ENCODE results near the gene WDR37. TPM values are rescaled to one million over a fixed set of nuclear protein-coding genes. Genes with fewer than 3 reads are reported as not detected.
"Not testable (repeated sequence)": the region's sequence is repeated elsewhere in the genome, so short reads cannot be mapped to it uniquely, and the experiment has no call there.

The WDR37 gene
- total RNA-seq, 1 experiment from 2014 or later: 6.3 TPM

- Histone ChIP-seq H3K36me3 (peaks cover 26% of the 10 kb centered on the region), H3K4me3 (peak overlapping the region; percentile 91), H3K9me3 (no peaks in the 10 kb centered on the region), H3K27me3 (no peaks in the 10 kb centered on the region)
- DNase-seq: peak; percentile 3
These were observed 997 bp downstream of the WDR37 start for GRCh38 chr10:1057106-1057657.

DNA sequence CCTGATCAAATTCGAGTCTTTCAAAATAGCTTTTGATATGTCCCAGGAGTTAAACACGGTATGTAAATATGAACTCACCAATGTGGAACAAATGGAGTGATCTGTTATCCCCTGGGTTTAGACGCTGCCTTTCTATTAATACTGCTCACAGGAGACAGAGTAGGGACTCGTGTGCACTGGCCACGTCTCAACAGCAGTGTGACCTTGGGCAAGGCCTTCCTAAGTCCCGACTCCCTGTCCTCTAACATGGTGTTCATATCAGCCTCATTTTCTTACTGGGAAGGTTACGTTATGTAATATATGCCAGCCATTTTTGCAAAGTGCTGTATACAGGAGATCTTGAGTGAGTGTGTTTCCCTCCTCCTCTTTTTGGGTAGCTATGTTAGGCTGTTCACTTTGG lies 1.8 kb downstream of the WDR37 start:
- H3K4me3 ChIP-seq: no peak overlapping the region
- H3K9me3 ChIP-seq: no peaks in the 10 kb centered on the region
- H3K36me3 ChIP-seq: peaks cover 28% of the 10 kb centered on the region
- no peak for DNase-seq
- H3K27me3 ChIP-seq: no peaks in the 10 kb centered on the region

DNA sequence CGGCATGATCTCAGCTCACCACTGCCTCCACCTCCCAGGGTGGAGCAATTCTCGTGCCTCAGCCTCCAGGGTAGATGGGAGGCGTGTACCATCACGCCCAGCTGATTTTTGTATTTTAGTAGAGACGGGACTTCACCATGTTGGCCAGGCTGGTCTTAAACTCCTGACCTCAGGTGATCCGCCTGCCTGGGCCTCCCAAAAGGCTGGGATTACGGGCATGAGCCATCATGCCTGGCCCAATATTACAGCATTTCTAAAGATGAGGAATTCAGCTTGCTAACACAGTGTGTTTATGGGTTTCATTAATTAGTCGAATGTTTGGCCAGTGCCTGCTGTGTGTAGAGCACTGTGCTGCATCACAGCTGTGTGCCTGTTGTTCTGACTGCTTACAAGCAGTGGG lies 3.7 kb downstream of the WDR37 start:
- no peaks in the 10 kb centered on the region for H3K9me3 ChIP-seq
- no peaks in the 10 kb centered on the region for H3K27me3 ChIP-seq
- H3K36me3 ChIP-seq: peaks cover 22% of the 10 kb centered on the region
- no peak for DNase-seq
- no peak overlapping the region for H3K4me3 ChIP-seq

DNA sequence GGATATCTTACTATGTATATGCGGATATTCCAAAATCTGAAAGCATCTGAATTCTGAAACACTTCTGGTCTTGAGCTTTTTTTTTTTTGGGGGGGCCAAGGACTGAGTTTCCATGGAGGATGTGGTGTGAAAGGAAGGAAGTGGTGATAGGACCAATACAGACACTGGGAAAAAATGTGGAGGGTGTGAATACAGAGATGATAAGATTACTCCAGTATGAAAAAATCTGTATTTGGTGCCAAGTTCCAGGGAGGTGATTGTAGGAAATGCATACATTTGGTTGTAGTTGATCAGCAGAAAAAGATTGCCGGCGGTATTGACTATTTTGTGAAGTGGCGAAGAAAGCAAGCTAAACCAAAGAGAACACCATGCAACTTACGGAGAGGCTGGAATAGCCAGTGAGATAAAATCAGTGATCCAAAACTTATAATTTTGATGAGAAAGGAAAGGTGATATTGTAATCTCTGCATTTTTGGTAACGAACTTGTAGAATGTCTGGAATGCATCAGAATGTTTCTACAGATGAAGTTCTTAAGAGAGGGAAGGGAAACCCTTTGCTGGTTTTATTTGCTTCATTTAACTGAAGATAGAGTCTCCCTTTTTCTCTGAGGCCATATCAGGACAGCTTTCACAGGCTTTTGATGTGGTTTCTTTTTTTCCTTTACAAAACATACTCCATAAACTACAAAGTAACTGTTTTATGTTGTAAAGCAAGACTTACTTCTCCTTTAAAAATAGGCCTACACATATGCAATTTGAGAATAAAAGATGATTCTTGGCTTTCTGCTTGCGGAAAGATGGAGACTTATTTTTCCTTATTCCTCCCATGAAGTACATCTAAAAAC lies 6.0 kb downstream of the WDR37 start:
- Histone ChIP-seq H3K4me3 (no peak overlapping the region), H3K9me3 (no peaks in the 10 kb centered on the region), H3K36me3 (peaks cover 22% of the 10 kb centered on the region), H3K27me3 (no peaks in the 10 kb centered on the region)
- DNase-seq: no peak

DNA sequence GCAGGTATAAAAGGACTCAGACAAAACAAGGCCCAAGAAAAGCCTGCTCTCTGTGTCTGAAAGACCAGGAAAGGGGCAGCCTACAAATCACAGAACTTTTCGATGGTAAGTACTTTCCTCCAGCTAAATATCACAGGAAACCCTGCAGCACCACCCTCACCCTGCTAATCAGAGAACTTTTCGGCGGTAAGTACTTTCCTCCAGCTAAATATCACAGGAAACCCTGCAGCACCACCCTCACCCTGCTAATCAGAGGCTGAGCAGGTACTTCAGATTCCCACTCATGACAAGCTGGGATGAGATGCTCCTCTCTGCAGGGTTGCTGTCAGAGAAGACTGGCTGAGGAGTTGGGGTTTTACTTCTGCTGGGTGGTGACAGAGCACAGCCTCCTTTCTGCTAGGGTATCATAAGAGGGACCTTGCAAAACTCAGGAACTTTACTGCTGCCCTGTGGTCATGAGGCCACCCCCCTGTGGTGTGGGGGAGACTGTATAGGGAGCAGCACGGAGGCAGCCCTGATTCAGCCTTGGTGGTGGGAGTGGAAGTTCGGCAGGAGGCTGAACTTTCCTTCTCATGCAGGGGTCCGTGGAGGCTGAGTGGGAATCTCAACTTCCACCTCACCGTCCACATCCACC lies 7.2 kb downstream of the WDR37 start:
- H3K36me3 ChIP-seq: peaks cover 22% of the 10 kb centered on the region
- H3K4me3 ChIP-seq: no peak overlapping the region
- no peaks in the 10 kb centered on the region for H3K9me3 ChIP-seq
- no peaks in the 10 kb centered on the region for H3K27me3 ChIP-seq
- no peak for DNase-seq

- Histone ChIP-seq H3K27me3 (no peaks in the 10 kb centered on the region), H3K36me3 (peaks cover 11% of the 10 kb centered on the region), H3K9me3 (no peaks in the 10 kb centered on the region), H3K4me3 (no peak overlapping the region)
- no peak for DNase-seq
These were observed 8.7 kb downstream of the WDR37 start for GRCh38 chr10:1064964-1065247.

DNA sequence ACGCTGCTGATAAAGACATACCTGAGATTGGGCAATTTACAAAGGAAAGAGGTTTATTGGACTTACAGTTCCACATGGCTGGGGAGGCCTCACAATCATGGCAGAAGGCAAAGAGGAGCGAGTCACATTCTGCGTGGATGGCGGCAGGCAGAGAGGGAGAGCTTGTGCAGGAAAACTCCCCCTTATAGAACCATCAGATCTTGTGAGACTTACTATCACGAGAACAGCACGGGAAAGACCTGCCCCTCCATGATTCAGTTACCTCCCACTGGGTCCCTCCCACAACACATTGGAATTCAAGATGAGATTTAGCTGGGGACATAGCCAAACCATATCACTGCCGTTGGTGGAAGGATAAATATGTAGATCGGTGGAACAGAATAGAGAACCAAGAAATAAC lies 10.5 kb downstream of the WDR37 start:
- not testable (repeated sequence) for H3K9me3 ChIP-seq, H3K27me3 ChIP-seq, H3K4me3 ChIP-seq, DNase-seq
- H3K36me3 ChIP-seq: peaks cover 11% of the 10 kb centered on the region

DNA sequence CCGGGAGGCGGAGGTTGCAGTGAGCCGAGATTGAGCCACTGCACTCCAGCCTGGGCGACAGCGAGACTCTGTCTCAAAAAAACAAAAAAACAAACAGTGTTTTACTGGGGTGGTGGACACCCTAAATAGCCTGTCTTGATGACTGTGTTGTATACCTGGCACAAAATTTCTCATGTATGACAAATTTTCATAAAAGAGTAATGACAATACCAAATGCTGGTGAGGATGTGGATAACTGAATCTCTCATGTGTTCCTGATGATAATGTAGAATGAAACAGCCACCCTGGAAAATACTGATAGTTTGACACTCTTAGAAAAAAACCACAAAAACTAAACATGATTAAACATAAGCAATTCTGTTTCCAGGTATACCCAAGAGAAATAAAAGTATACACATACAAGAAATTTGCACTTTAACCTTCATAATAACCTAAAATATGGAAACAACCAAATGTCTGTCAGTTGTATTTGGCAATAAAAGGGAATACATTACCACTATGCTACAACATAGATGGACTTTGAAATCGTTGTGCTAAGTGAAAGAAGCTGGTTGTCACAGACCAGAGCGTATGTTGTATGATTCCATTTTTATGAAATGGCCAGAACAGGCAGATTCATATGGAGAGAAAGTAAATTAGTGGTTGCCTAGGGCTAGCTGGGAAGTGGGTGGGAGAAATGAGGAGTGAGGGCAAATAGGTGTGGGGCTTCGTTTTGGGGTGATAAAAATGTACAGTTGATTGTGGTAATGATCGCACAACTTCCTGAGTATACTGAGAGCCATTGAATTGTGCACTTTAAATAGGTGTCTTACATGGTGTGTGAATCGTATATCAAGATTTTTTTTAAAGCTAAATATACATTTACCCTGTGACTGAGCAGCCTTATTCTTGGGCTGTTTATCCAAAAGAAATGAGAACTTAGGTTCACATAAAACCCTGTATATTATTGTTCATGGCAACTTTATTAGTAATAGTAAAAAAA lies 12.5 kb downstream of the WDR37 start:
- no peak overlapping the region for H3K4me3 ChIP-seq
- no peak for DNase-seq

GRCh38 chr10:1070919-1071318 lies 14.7 kb downstream of the WDR37 start:
- Histone ChIP-seq H3K4me3 (no peak overlapping the region), H3K36me3 (peaks cover 9% of the 10 kb centered on the region), H3K27me3 (no peaks in the 10 kb centered on the region), H3K9me3 (no peaks in the 10 kb centered on the region)
- DNase-seq: peak; percentile 11

More for the DNA sequence above, 12.5 kb downstream of the WDR37 start:
- Histone ChIP-seq H3K9me3 (no peaks in the 10 kb centered on the region), H3K36me3 (peaks cover 10% of the 10 kb centered on the region), H3K27me3 (no peaks in the 10 kb centered on the region)

GRCh38 chr10:1074052-1074747 lies 18.0 kb downstream of the WDR37 start:
- Histone ChIP-seq H3K4me3 (no peak overlapping the region), H3K36me3 (peaks cover 24% of the 10 kb centered on the region), H3K27me3 (no peaks in the 10 kb centered on the region), H3K9me3 (no peaks in the 10 kb centered on the region)
- no peak for DNase-seq

- H3K27me3 ChIP-seq: no peaks in the 10 kb centered on the region
- no peaks in the 10 kb centered on the region for H3K9me3 ChIP-seq
- no peak overlapping the region for H3K4me3 ChIP-seq
- DNase-seq: no peak
- H3K36me3 ChIP-seq: peaks cover 26% of the 10 kb centered on the region
These were observed 18.6 kb downstream of the WDR37 start for GRCh38 chr10:1074748-1075308.

DNA sequence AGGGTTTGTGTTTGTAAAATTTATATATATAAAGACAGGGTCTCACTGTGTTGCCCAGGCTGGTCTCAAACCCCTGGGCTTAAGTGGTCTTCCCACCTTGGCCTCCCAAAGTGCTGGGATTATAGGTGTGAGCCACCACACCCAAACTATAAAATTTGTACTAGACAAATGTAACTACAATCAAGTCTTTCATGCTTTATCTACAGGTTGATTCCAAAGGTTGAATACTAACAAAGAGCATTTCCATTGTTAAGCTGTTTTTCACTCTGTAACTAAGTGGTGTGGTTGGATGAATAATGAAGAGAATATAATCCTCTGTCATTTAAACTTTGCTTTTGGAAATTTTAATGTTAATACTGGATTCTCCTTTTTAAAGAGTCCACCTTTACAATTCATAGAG lies 22.5 kb downstream of the WDR37 start:
- Histone ChIP-seq H3K27me3 (no peaks in the 10 kb centered on the region), H3K36me3 (peaks cover 36% of the 10 kb centered on the region), H3K9me3 (no peaks in the 10 kb centered on the region), H3K4me3 (no peak overlapping the region)
- DNase-seq: no peak

DNA sequence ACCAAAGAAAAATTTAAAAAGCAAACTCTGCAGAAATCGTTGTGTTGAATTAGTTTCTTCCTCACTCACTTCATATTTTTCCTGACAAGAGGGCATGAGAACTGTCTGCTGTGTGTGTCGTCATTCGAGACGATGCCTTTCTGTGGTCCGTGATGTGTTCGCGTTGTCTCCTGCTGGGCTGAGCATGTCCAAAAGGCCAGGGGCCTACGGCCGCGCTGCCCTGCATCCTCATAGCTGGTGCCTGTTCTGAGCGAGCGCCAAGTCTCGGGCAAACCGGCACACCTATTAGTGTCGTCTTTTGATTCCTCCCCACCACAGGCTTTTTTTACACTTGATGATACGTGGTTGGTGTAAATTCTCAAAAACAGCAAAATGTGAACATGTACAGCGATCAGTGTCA lies 27.4 kb downstream of the WDR37 start:
- Histone ChIP-seq H3K27me3 (no peaks in the 10 kb centered on the region), H3K4me3 (no peak overlapping the region), H3K36me3 (peaks cover 52% of the 10 kb centered on the region), H3K9me3 (no peaks in the 10 kb centered on the region)
- no peak for DNase-seq

DNA sequence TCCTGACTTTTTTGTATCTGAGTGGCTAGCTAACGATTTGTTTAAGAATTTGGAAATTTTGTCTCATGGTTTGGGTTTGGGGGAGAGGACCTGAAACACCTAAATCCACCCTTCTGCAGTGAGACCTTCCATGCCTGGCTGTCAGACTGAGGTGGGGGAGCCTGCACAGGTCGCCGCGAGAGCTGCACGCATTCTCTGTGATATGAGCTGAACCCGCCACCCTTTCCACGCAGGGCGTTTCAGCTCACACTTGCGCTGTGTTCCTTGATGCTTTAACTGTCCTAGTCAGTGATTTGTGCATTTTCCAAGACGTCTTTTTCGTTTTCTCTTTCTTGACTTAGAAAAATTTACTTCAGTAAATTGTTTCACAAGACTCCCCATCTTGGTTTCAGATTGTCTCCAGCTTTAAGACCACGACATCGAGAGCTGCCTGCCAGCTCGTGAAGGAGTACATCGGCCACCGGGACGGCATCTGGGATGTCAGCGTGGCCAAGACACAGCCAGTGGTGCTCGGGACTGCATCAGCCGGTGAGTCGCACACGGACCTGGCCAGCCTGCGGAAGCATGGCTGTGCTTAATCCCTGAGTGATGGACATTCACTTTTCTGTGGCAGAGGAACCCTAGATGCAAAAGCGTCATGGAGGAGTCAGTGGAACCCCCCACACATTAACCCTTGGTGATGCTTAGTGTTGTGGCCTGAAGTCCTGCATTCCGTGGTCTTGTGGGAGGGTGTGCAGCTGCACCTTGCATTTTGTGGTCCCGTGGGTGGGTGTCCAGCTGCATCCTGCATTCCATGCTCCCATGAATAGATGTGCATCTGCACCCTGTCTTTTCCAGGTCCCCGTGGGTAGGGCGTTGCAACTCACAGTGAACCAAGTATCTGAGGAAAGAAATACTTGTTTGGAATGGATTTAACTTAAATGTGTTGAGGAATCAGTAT lies 28.1 kb downstream of the WDR37 start:
- H3K4me3 ChIP-seq: no peak overlapping the region
- H3K27me3 ChIP-seq: no peaks in the 10 kb centered on the region
- no peak for DNase-seq
- H3K9me3 ChIP-seq: no peaks in the 10 kb centered on the region
- peaks cover 54% of the 10 kb centered on the region for H3K36me3 ChIP-seq

DNA sequence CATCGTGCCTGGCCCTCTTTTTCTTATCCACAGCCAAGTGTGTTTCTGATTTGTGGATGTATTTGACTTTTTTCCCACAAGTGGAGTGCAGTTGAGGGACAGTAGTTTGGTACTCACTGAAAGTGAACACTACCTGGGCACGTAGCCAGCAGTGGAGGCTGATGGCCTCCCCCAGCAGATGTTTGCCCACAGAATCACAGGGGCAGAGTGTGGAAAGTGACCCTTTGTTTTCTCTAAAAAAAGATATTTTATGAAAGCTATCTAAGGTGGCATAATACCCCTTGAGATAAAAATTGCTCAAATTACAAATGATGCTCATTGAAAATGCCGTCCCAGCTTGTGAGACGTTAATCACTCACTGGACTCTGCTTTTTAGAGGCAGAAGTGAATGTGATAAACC lies 29.1 kb downstream of the WDR37 start:
- H3K36me3 ChIP-seq: peaks cover 48% of the 10 kb centered on the region
- H3K9me3 ChIP-seq: no peaks in the 10 kb centered on the region
- no peak overlapping the region for H3K4me3 ChIP-seq
- H3K27me3 ChIP-seq: no peaks in the 10 kb centered on the region
- DNase-seq: no peak

Measured in MG63 (cell line).